Astrocyte (in vitro differentiated cells and primary cell): ENCODE data around the gene POU2F3. TPM values are rescaled to one million over a fixed set of nuclear protein-coding genes. Genes with fewer than 3 reads are reported as not detected.

Experiments
- DNase-seq: peaks from one replicate; pipeline ENCODE4 v3.0.0-alpha.2; 2010; ENCODE audit warnings: low read depth
- FAIRE-seq: peaks from 2 replicates; lab custom pipeline; 2011; peaks lifted over from hg19 to GRCh38; lab: Jason Lieb, UNC
- H2AFZ ChIP-seq: 2 replicates; pipeline ENCODE4 v1.6.0; 2012; ENCODE audit warnings: low read depth, low read length, inconsistent platforms
- H3K27ac ChIP-seq: 2 replicates; pipeline ENCODE4 v1.5.1; 2011; ENCODE audit warnings: low read depth, low read length, inconsistent platforms
- H3K27me3 ChIP-seq: 2 replicates; pipeline ENCODE4 v1.6.0; 2011; ENCODE audit warnings: low read length, inconsistent platforms; ENCODE audit not compliant: insufficient read depth
- H3K36me3 ChIP-seq: 2 replicates; pipeline ENCODE4 v1.5.1; 2011; ENCODE audit warnings: low read length, inconsistent platforms; ENCODE audit not compliant: insufficient read depth
- H3K4me1 ChIP-seq: 2 replicates; pipeline ENCODE4 v1.5.1; 2011; ENCODE audit warnings: low read length, inconsistent platforms; ENCODE audit not compliant: insufficient read depth
- H3K4me2 ChIP-seq: 2 replicates; pipeline ENCODE4 v1.6.0; 2012; ENCODE audit warnings: low read length, inconsistent platforms
- H3K4me3 ChIP-seq: 2 replicates; pipeline ENCODE4 v1.5.1; 2011; ENCODE audit warnings: low read depth, mild to moderate bottlenecking, low read length, inconsistent platforms; ENCODE audit not compliant: insufficient read depth
- H3K79me2 ChIP-seq: 2 replicates; pipeline ENCODE4 v1.6.0; 2012; ENCODE audit warnings: mild to moderate bottlenecking, low read length, inconsistent platforms; ENCODE audit not compliant: insufficient read depth
- H3K9ac ChIP-seq: 2 replicates; pipeline ENCODE4 v1.6.0; 2012; ENCODE audit warnings: mild to moderate bottlenecking, low read length, inconsistent platforms
- H3K9me3 ChIP-seq: 2 replicates; pipeline ENCODE4 v1.5.1; 2012; ENCODE audit warnings: low read depth, mild to moderate bottlenecking, low read length, inconsistent platforms; ENCODE audit not compliant: insufficient read depth
- H4K20me1 ChIP-seq: 2 replicates; pipeline ENCODE4 v1.6.0; 2012; ENCODE audit warnings: low read length, inconsistent platforms; ENCODE audit not compliant: insufficient read depth
- H3K27ac Mint-ChIP-seq: one replicate; pipeline ENCODE4 v1.8.0; 2021; ENCODE audit warnings: mild to moderate bottlenecking, mixed read lengths; ENCODE audit not compliant: unreplicated experiment
- H3K27me3 Mint-ChIP-seq: one replicate; pipeline ENCODE4 v1.8.0; 2021; ENCODE audit warnings: low read depth, mixed read lengths; ENCODE audit not compliant: unreplicated experiment
- H3K36me3 Mint-ChIP-seq: one replicate; pipeline ENCODE4 v1.8.0; 2021; ENCODE audit warnings: low read depth, mixed read lengths; ENCODE audit not compliant: unreplicated experiment
- H3K4me1 Mint-ChIP-seq: one replicate; pipeline ENCODE4 v1.8.0; 2021; ENCODE audit warnings: low read depth, mixed read lengths; ENCODE audit not compliant: unreplicated experiment
- H3K4me3 Mint-ChIP-seq: one replicate; pipeline ENCODE4 v1.8.0; 2021; ENCODE audit warnings: mild to moderate bottlenecking, moderate library complexity, mixed read lengths; ENCODE audit not compliant: unreplicated experiment
- H3K9me3 Mint-ChIP-seq: one replicate; pipeline ENCODE4 v1.8.0; 2021; ENCODE audit warnings: mild to moderate bottlenecking, mixed read lengths; ENCODE audit not compliant: unreplicated experiment
- CTCF ChIP-seq: IDR thresholded peaks from 2 replicates; pipeline ENCODE4 v1.5.1; 2011; ENCODE audit warnings: low read depth, mild to moderate bottlenecking, inconsistent platforms, low read length, moderate library complexity; ENCODE audit not compliant: insufficient read depth
- EZH2 ChIP-seq: IDR thresholded peaks from 2 replicates; pipeline ENCODE4 v1.6.1; 2012; ENCODE audit warnings: mild to moderate bottlenecking, low read length, inconsistent platforms; ENCODE audit not compliant: insufficient read depth
- total RNA-seq: library from RNA; stranded (reverse); gene quantifications from 2 replicates; pipeline ENCODE4 v1.2.1, GENCODE V29; 2021

The POU2F3 gene
- total RNA-seq, 1 donor from 2014 or later = 0.20 TPM

- no peaks in the 10 kb centered on the region for H4K20me1 ChIP-seq
- no peak overlapping the region for H2AFZ ChIP-seq
- no peak for FAIRE-seq
- TF ChIP-seq EZH2 = no peak
- no peak for TF ChIP-seq CTCF
- no peak overlapping the region for H3K9ac ChIP-seq
- H3K4me1 ChIP-seq = peaks cover 2% of the 10 kb centered on the region
- H3K27me3 ChIP-seq = peaks cover 36% of the 10 kb centered on the region
- H3K4me3 ChIP-seq = no peak overlapping the region
- Mint-ChIP-seq H3K36me3 (no peaks in the 10 kb centered on the region), H3K4me1 (no peaks in the 10 kb centered on the region), H3K9me3 (no peaks in the 10 kb centered on the region), H3K27me3 (peaks cover 65% of the 10 kb centered on the region), H3K27ac (no peak overlapping the region), H3K4me3 (no peak overlapping the region)
- no peaks in the 10 kb centered on the region for H3K79me2 ChIP-seq
- no peaks in the 10 kb centered on the region for H3K9me3 ChIP-seq
- no peak for DNase-seq
- no peak overlapping the region for H3K27ac ChIP-seq
- no peak overlapping the region for H3K4me2 ChIP-seq
- H3K36me3 ChIP-seq = no peaks in the 10 kb centered on the region
These were observed 56.6 kb downstream of the POU2F3 start for GRCh38 chr11:120296554-120296953.

- DNase-seq = no peak
- H3K9me3 ChIP-seq = no peaks in the 10 kb centered on the region
- H3K4me2 ChIP-seq = no peak overlapping the region
- no peak for FAIRE-seq
- no peaks in the 10 kb centered on the region for H3K79me2 ChIP-seq
- H3K9ac ChIP-seq = no peak overlapping the region
- no peaks in the 10 kb centered on the region for H3K36me3 ChIP-seq
- no peak overlapping the region for H3K4me3 ChIP-seq
- TF ChIP-seq CTCF (no peak), EZH2 (no peak)
- no peaks in the 10 kb centered on the region for H4K20me1 ChIP-seq
- Mint-ChIP-seq H3K27me3 (peaks cover 64% of the 10 kb centered on the region), H3K27ac (no peak overlapping the region), H3K36me3 (no peaks in the 10 kb centered on the region), H3K4me1 (peaks cover 2% of the 10 kb centered on the region), H3K9me3 (no peaks in the 10 kb centered on the region), H3K4me3 (no peak overlapping the region)
- H3K27ac ChIP-seq = no peak overlapping the region
- H3K4me1 ChIP-seq = peaks cover 2% of the 10 kb centered on the region
- no peak overlapping the region for H2AFZ ChIP-seq
- H3K27me3 ChIP-seq = peaks cover 26% of the 10 kb centered on the region
These were observed 58.5 kb downstream of the POU2F3 start for GRCh38 chr11:120298461-120298860.

GRCh38 chr11:120302001-120302805, 62.3 kb downstream of the POU2F3 start:
- Mint-ChIP-seq H3K4me1 (peaks cover 25% of the 10 kb centered on the region), H3K27ac (no peak overlapping the region), H3K4me3 (no peak overlapping the region), H3K27me3 (peaks cover 43% of the 10 kb centered on the region), H3K9me3 (no peaks in the 10 kb centered on the region), H3K36me3 (no peaks in the 10 kb centered on the region)
- H4K20me1 ChIP-seq = no peaks in the 10 kb centered on the region
- no peak for FAIRE-seq
- H3K4me1 ChIP-seq = peaks cover 23% of the 10 kb centered on the region
- no peak overlapping the region for H3K9ac ChIP-seq
- DNase-seq = no peak
- no peak overlapping the region for H2AFZ ChIP-seq
- H3K9me3 ChIP-seq = no peaks in the 10 kb centered on the region
- H3K27me3 ChIP-seq = peaks cover 14% of the 10 kb centered on the region
- H3K79me2 ChIP-seq = no peaks in the 10 kb centered on the region
- no peak overlapping the region for H3K4me2 ChIP-seq
- H3K27ac ChIP-seq = no peak overlapping the region
- H3K4me3 ChIP-seq = no peak overlapping the region
- TF ChIP-seq CTCF = no peak
- TF ChIP-seq EZH2 = no peak
- no peaks in the 10 kb centered on the region for H3K36me3 ChIP-seq
